BLaER1 (cell line): ENCODE measurements around the gene TCF4.

Source experiments
- H3K27ac ChIP-seq: shearing (Covaris generic); formaldehyde crosslinking; 2 replicates; pipeline ENCODE4 v1.8.1; 2022
- H3K27me3 ChIP-seq: shearing (Covaris generic); formaldehyde crosslinking; 2 replicates; pipeline ENCODE4 v1.8.1; 2022
- H3K36me3 ChIP-seq: shearing (Covaris generic); formaldehyde crosslinking; 2 replicates; pipeline ENCODE4 v1.8.1; 2022
- H3K4me1 ChIP-seq: shearing (Covaris generic); formaldehyde crosslinking; 2 replicates; pipeline ENCODE4 v1.8.1; 2022
- H3K4me2 ChIP-seq: shearing (Covaris generic); formaldehyde crosslinking; 2 replicates; pipeline ENCODE4 v1.8.1; 2022
- H3K4me3 ChIP-seq: shearing (Covaris generic); formaldehyde crosslinking; 2 replicates; pipeline ENCODE4 v1.8.1; 2022
- H3K9ac ChIP-seq: shearing (Covaris generic); formaldehyde crosslinking; 2 replicates; pipeline ENCODE4 v1.8.1; 2022
- H3K9me3 ChIP-seq: shearing (Covaris generic); formaldehyde crosslinking; 2 replicates; pipeline ENCODE4 v1.8.1; 2022
- H4K20me1 ChIP-seq: shearing (Covaris generic); formaldehyde crosslinking; 2 replicates; pipeline ENCODE4 v1.8.1; 2022
- Cebpa-rat ChIP-seq: shearing (Covaris generic); IDR thresholded peaks from 2 replicates; pipeline ENCODE4 v1.8.1; 2022

The TCF4 gene

DNA sequence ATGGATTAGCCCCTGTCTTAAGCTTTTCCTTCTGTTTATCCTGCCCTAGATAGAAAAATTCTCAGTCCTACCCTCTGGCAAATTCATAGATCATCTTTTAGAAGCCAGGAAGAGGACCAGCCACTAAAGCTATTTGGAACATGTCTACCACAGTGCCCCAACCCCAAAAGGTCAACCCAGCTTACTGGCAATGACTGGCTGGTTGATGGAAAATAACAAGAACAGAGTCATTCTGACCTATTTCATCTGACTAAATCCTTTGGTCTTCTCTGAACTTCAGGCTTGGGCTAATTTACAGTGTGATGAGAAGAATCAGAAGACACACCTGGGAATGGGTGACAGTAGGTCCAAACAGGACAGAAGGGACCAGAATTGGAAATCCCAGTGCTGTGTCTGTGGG lies 401.4 kb downstream of the TCF4 start:
- no peak for TF ChIP-seq Cebpa-rat
- Histone ChIP-seq H3K9me3 (0 out of 2 replicates have a peak, but pooled peaks cover 5% of the 10 kb centered on the region), H3K9ac (no peak overlapping the region), H3K27ac (no peak overlapping the region), H3K27me3 (no peaks in the 10 kb centered on the region), H4K20me1 (no peaks in the 10 kb centered on the region), H3K36me3 (no peaks in the 10 kb centered on the region), H3K4me3 (no peak overlapping the region), H3K4me2 (no peak overlapping the region), H3K4me1 (no peaks in the 10 kb centered on the region)

DNA sequence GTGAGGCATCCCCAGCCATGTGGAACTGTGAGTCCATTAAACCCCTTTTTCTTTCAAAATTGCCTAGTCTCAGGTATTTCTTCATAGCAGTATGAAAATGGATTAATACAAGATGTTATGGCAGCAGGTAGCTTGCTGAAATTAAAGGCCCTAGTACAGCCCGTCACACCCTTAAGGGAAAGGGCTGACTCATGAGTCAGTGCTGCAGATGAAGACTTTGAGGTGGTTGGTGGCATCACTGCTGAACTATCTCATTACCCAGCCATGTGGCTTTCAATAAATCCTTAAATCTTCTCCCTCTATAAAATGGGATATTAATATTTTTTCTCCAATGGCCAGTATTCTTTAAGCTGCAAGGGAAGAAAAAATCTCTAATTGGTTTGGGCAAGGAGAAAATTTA lies 402.6 kb downstream of the TCF4 start:
- Histone ChIP-seq H4K20me1 (no peaks in the 10 kb centered on the region), H3K9me3 (0 out of 2 replicates have a peak, but pooled peaks cover 5% of the 10 kb centered on the region), H3K27me3 (no peaks in the 10 kb centered on the region), H3K4me1 (no peaks in the 10 kb centered on the region), H3K9ac (no peak overlapping the region), H3K4me3 (no peak overlapping the region), H3K36me3 (no peaks in the 10 kb centered on the region), H3K27ac (no peak overlapping the region), H3K4me2 (no peak overlapping the region)
- no peak for TF ChIP-seq Cebpa-rat

- no peak for TF ChIP-seq Cebpa-rat
- no peak overlapping the region for H3K4me3 ChIP-seq
Measured at GRCh38 chr18:55179835-55180234, 408.2 kb downstream of the TCF4 start.

GRCh38 chr18:55179425-55179824 lies 408.6 kb downstream of the TCF4 start:
- Histone ChIP-seq H3K9me3 (no peaks in the 10 kb centered on the region), H3K27ac (no peak overlapping the region), H3K4me3 (no peak overlapping the region), H3K27me3 (no peaks in the 10 kb centered on the region), H3K4me2 (no peak overlapping the region), H3K36me3 (no peaks in the 10 kb centered on the region), H3K4me1 (no peaks in the 10 kb centered on the region), H3K9ac (no peak overlapping the region), H4K20me1 (no peaks in the 10 kb centered on the region)
- TF ChIP-seq Cebpa-rat = no peak

More at GRCh38 chr18:55179835-55180234, 408.2 kb downstream of the TCF4 start:
- Histone ChIP-seq H3K36me3 (no peaks in the 10 kb centered on the region), H3K4me2 (no peak overlapping the region), H4K20me1 (no peaks in the 10 kb centered on the region), H3K27me3 (no peaks in the 10 kb centered on the region), H3K9ac (no peak overlapping the region), H3K27ac (no peak overlapping the region), H3K4me1 (no peaks in the 10 kb centered on the region), H3K9me3 (no peaks in the 10 kb centered on the region)

DNA sequence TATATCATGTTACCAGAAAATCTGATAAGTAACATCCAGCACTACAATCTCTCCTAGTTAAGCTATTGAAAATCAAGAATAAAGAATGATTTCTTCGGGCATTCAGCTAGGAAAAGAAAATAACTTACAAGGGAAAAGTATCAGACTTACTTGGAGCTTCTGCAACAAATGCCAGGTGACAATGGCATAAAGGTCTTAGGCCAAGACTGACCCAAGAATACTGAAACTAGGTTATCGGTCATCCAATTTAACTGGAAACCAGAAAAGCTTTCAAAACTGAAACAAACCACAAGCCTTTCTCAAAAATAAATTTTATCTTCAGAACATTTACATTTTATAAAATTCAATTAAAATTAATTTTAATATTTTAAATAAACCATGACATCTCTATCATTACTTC lies 414.7 kb downstream of the TCF4 start:
- no peak overlapping the region for H3K4me2 ChIP-seq
- no peak for TF ChIP-seq Cebpa-rat

More for the DNA sequence above, 414.7 kb downstream of the TCF4 start:
- no peaks in the 10 kb centered on the region for H3K36me3 ChIP-seq
- H3K27me3 ChIP-seq = no peaks in the 10 kb centered on the region
- H4K20me1 ChIP-seq = no peaks in the 10 kb centered on the region
- H3K9ac ChIP-seq = no peak overlapping the region
- no peaks in the 10 kb centered on the region for H3K4me1 ChIP-seq
- peaks cover 8% of the 10 kb centered on the region for H3K9me3 ChIP-seq
- H3K4me3 ChIP-seq = no peak overlapping the region
- no peak overlapping the region for H3K27ac ChIP-seq
